HG03135 (cell line): ENCODE measurements around the gene PLGLB1.
"Not testable (repeated sequence)": the region's sequence is repeated elsewhere in the genome, so short reads cannot be mapped to it uniquely, and the experiment has no call there.

Experiments used
- ATAC-seq: cut with Tn5 transposase; IDR thresholded peaks from one replicate; pipeline ENCODE4 v1.9.1; 2021; ENCODE audit warnings: mild to moderate bottlenecking, moderate library complexity; ENCODE audit not compliant: unreplicated experiment

PLGLB1 gene

DNA sequence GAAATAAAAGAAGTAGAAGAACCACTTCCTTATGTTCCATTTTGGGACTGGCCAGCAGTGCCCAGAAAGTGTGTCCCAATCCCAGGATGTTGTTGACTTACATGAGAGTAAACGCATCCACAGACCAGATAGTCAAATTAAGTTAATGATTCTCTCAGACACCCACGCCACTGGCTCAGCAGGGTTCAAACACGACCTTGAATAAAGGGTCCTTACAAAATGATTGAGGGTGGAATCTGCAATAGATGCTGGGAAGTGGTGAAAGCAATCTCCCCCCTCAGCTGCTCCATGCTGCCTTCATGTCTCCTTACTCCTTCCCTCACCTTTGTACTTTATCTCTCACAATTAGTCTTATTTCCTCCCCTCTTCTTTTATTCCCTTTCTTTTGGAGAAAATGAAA, at the start of gene PLGLB1:
PLGLB1 (minus strand) TSS at position 101 of the 400 bp plus-strand sequence; CDS start at position 40, 61 bp downstream.
- not testable (repeated sequence) for ATAC-seq

DNA sequence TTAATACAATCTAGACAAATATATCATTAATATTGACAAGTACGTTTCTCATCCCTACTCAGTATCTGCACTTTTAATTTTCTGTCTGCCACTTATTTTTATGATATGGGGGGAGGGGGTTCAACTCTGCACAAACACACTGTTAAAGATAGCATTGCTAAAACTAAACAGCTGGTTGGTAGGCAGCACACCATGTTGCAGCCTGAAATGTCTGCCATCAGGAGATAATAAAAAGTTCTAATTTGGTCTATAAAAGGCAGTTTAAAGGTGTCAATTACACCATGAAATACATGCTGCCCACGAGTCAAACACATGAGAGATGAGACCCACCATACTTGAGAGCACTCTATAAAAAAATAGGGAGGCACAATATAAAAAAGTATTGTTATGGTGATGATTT, 42.7 kb upstream of the PLGLB1 start:
- ATAC-seq: not testable (repeated sequence)

DNA sequence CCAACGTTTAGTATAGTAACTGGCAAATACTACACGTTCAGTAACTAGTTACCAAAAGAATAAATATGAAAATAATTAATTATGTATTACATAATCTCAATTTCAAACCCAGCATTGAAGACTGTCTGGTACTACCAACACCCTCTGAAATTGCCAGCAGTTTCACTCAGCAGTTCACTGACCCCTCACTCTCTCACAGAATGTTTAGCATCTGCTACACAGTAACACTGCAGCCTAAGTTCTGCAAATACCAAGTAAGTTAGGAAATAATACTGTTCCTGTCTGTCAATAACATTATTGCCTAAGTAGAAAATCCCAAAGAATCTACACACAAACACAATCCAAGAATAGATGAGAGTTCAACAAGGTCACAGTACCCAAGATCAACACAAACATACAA, 41.8 kb upstream of the PLGLB1 start:
- ATAC-seq: not testable (repeated sequence)

DNA sequence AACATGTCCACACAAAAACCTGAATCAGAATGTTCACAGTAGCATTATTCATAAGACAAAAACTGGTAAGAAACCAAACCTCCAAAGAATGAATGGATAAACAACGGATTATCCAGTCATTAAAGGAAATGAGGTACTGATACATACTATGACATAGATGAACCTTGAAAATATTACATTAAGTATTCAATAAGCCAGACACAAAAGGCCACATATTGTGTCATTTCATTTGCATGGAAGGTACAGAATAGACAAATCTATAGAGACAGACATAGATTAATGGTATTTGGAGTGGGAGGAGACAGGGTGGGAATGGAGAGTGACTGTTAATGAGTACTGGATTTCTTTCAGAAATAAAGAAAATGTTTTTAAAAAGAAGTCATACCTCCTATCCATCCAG, 39.9 kb upstream of the PLGLB1 start:
- not testable (repeated sequence) for ATAC-seq

DNA sequence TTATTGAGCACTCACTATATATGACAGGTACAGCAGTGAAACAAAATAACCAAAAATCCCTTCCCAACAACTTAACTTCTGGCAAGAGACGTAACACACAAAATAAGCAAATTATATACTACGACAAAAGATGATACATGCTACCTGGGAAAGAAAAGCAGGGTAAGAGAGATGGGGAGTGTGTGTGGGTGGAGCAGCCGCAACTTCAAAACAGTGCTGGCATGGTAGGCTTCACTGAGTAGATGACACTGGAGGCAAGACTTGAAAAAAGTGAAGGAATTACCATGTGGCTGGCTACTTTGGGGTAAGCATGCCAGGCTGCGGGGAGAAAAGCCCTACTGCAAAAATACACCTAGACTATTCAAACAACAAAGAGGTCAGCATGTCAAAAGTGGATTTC, 36.0 kb upstream of the PLGLB1 start:
- not testable (repeated sequence) for ATAC-seq

DNA sequence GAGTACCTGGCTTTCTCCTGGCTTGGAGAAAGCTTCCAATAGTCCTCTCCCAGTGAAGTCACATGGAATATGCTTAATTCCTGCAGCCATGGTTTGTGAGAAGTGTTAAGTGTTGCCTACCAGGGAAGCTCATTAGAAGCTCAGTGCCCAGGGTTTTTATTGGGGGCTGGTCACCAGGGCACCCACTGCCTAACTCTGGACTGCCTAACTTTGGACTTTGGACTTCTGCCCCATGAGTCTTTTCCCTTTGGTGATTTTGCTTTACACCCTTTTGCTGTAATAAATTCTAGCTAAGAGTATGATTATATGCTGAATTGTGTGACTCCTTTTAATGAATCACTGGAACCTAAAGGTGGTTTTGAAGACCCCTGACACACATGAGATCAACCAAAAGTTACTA, 35.2 kb upstream of the PLGLB1 start:
- not testable (repeated sequence) for ATAC-seq

DNA sequence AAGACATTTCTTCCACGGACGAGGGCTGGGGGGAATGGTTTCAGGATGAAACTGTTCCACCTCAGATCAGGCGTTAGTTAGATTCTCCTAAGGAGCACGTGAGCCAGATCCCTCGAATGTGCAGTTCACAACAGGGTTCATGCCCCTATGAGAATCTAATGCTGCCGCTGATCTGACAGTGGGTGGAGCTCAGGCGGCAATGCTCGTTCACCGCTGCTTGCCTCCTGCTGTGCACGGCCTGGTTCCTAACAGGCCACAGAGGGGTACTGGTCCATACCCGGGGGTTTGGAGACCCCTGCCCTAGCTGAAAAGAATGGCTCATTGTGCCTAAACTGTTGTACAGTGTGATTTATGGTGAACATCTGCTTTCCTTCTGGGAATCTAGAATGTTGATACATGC, 34.8 kb upstream of the PLGLB1 start:
- not testable (repeated sequence) for ATAC-seq

DNA sequence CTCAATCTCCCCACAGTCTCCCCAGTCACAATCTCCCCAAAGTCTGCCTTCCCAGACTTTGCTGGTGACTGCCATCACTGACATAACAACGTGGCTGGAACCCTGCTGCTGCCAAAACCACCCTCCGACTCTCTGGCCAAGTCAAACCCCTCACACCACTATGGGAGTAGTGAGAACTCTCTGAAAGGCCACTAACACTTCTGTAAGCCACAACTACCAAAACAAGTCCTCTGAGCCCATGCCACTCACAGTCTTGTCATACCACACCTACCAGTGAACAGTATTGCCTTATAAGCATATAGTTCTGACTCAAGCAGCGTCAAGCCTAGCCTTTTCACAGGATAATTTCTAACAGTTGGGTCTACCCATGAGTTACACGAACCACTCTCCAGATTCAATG, 32.7 kb upstream of the PLGLB1 start:
- not testable (repeated sequence) for ATAC-seq

DNA sequence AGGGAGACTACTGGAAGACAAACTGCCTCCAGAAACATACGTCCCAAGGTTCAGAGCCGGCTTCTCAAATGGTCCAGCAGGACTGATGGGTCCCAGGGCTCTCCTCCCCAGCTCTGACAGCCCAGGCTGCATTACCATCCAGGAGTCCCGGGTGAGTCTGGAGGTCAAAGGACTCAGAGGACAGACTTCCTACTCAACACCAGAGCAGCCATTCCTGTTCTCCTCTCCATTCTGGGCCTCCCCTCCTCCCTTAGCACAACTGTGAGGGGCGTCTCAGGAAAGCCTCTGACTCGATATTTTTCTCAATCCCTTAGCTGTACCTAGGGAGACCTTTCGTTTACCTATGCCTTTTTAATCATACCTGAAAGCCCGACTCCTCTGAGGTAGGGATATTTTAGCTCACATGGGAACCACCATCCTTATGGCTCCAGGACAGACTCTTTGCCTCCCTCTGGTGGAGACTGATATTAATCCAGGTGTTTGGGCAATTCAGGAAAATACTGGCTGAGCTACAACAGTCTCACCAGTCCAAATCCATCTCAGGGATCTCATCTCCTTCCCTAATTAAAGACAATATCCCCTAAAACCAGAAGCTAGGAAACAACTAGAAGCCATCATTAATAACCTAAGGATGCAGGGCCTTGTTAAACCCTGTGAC, 19.8 kb upstream of the PLGLB1 start:
- not testable (repeated sequence) for ATAC-seq

DNA sequence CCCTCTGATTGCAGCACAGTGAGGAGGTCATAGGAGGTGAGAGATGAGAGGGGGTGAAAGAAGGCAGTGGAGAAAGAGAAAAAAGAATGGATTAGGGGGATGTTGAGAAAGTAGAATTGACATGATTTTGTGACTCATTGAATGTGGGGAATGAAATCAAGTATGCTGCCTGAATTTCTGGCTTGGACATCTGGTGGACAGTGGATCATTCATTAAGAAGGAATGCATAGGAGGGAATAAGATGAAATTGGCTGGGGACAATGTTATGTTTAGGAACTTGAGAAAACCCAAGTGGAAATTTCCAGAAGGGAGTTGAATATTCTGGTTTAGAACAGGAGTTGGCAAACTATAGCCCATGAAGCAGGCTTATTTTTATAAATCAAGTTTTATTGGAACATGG, 7.0 kb upstream of the PLGLB1 start:
- not testable (repeated sequence) for ATAC-seq

DNA sequence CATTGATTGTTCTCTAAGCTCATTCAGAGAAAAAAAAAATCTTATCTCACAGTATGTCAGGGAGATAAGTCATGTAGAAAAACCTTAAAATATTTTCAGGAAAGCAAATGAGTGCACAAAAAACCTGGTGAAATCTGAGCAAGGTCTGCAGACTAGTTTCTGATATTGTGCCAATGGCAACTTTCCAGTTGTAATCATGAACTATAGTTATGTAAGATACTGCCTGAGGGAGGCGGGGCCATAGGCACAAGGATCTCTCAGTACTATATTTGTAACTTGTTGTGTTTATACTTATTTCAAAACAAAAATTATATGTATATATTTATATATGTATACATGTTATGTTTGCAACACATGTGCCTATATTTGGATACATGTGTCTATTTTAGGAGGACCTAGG, 5.2 kb upstream of the PLGLB1 start:
- ATAC-seq: not testable (repeated sequence)

DNA sequence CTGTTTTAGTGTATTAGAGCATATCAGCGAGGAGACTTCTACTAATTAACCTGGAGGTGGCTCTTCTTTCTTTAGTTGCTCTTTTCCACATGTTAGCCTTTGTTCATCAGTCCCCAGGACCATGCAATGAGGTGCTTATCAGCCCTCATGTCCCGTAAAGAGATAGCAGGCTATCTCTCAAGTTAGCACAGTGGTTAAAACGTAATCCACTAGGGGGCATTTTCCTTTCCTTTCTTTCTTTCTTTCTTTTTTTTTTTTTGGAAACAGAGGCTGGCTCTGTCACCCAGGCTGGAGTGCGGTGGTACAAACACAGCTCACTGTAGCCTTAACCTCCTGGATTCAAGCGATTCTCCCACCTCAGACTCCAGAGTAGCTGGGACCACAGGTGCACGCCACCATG, 4.3 kb upstream of the PLGLB1 start:
- ATAC-seq: not testable (repeated sequence)

DNA sequence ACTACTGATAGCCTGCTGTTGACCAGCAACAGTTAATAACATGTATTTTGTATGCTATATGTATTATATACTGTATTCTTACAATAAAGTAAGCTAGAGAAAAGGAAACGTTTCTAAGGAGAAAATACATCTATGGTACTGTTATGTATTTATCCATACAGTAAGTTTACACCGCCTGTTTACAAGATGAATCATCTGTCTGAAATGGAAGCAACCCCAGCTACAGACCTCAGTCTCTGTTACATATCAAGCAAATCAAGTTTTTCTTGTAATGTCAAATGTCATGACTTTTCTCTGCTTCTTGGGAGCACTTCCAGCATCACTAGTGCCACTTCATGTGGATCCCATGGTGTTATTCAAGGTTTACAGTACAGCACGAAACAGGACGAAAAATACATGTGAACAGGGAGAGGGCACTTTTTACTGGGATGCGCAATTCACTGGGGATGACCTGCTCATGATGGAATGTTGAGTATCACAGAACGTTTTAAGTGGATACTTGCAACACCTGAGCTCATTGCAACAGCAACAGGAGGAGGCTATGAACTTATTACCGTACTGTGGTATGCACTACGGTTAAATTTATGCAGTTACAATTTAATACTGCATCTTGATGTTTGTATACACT, 2.5 kb upstream of the PLGLB1 start:
- ATAC-seq: not testable (repeated sequence)

DNA sequence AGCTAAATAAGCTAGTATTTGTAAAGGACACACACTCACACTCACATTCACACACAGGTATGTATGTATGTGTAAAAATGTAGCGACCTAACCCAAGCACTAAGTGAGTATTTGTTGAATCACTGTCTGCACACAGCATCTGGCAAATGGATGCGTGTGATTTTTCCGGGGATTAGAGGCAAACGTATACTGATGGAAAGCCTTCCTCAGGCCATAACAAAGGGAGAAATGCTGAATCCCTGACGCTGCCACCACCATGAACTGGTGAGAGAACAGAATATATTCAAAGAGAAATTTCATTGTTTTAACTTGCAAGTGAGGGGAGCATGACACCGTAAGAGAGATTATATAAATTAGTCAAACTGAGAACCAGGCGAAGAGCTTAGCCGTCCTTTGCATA, 601 bp downstream of the PLGLB1 start:
- not testable (repeated sequence) for ATAC-seq

DNA sequence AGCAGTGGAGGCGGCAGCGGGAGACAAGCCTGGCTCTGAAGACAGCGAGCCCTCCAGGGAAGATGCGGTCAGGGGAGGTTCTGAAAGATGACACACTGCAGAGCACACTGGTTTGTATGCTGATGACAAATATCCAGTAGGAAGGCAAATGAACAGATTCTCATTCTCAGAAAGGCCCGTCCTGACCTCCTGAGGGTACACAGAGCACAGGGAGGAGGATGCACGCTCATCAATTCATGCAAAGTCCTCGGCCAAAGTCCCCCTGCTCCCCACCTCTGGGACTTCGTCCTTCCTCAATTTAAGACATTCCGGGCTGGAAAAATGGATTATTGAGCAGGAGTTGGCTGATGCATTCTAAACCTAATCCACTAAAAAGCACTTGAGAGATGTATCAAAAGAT, 2.6 kb downstream of the PLGLB1 start:
- not testable (repeated sequence) for ATAC-seq

DNA sequence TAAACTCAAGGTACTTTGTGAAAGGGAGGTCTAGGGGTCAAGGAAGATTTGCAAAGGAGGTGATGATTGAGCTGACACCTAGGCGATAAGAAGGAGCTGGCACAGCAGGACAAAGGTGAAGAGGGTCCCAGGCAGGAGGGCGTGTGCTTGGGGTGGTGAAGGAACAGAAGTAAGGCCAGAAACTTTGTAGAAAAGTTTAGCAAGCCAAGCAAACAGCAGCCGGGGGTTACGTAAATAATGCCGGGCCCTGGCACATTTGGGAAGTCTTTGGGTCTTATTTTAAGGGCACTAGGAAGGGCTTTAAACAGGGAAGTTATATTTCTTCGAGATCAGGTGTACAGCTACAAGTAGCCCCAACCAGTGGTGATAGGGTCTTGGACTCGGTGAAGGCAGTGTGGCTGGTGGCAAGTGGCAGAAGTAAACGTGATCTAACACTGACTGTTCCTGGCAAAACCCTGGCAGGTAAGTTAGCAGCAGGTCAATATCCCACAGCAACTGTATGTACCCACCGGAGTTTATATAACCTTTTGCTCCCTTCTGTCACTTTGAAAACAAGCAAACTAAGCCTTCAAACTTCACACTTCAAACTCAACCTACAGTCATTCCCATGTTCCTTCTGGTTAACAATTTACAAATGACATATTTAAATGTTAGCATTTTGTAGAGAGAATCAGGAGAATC, 7.0 kb downstream of the PLGLB1 start:
- ATAC-seq: not testable (repeated sequence)

DNA sequence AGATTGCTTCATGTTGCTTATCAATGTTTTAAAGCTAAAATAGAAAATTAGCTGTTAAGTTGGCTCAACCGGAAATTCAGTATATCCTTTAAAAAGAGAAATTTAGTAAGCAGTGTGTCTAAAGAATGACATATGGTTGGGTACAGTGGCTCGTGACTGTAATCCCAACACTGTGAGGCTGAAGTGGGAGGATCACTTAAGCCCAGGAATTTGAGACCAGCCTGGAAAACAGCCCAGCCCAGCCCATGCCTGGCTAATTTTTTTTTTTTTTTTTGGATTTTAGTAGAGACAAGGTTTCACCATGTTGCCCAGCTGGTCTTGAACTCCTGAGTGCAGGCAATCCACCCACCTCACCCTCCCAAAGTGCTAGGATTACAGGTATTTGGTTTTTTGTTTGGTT, 17.2 kb downstream of the PLGLB1 start:
- not testable (repeated sequence) for ATAC-seq
